Endothelial cell of umbilical vein (primary cell): Measurements from ENCODE around the gene PLPPR3. TPM values are rescaled to one million over a fixed set of nuclear protein-coding genes. Genes with fewer than 3 reads are reported as not detected.

ENCODE experiments used
- BruUV-seq: library from RNA; stranded (reverse); fragments of 400-500 nt; replicated peaks from 2 replicates; lab custom pipeline; 2021; lab: Mats Ljungman, UMichigan
- CTCF ChIA-PET: fragments of 300-600, 350-600 bp; sonication (Branson Sonifier 250); formaldehyde crosslinking; loops from one replicate; lab custom pipeline; 2021; ENCODE audit warnings: antibody characterized with exemption, inconsistent platforms; lab: Charles Lee
- POLR2A ChIA-PET: fragments of 300-600, 350-600 bp; sonication (Branson Sonifier 250); formaldehyde crosslinking; loops from one replicate; lab custom pipeline; 2021; ENCODE audit warnings: antibody characterized with exemption, inconsistent platforms; lab: Charles Lee
- DNase-seq: peaks from one replicate; pipeline ENCODE4 v3.0.0-alpha.2; 2011; ENCODE audit warnings: low read depth, low spot score
- FAIRE-seq: peaks from 2 replicates; lab custom pipeline; 2011; peaks lifted over from hg19 to GRCh38; lab: Jason Lieb, UNC
- H2AFZ ChIP-seq: 2 replicates; pipeline ENCODE4 v1.6.0; 2012; ENCODE audit warnings: low read depth, low read length, control low read depth, inconsistent platforms
- H3K27ac ChIP-seq: 2 replicates; pipeline ENCODE4 v1.5.1; 2011; ENCODE audit warnings: low read depth, mild to moderate bottlenecking, control low read depth, low read length, moderate library complexity; ENCODE audit not compliant: insufficient read depth
- H3K27me3 ChIP-seq, 2 experiments: 2 replicates each; pipeline versions ENCODE4 v1.6.0 to v1.6.1; 2011; ENCODE audit warnings: low read length in 2 of 2, mixed read lengths in 1 of 2; ENCODE audit not compliant: control insufficient read depth in 2 of 2, insufficient read depth in 2 of 2
- H3K36me3 ChIP-seq, 2 experiments: 2 replicates in 1 of 2; 3 replicates in 1 of 2; pipeline ENCODE4 v1.5.1; 2011; ENCODE audit warnings: low read length in 2 of 2, mild to moderate bottlenecking in 1 of 2, moderate library complexity in 1 of 2; ENCODE audit not compliant: control insufficient read depth in 2 of 2, insufficient read depth in 2 of 2; ENCODE audit errors: extremely low read depth in 1 of 2
- H3K4me1 ChIP-seq: 3 replicates; pipeline ENCODE4 v1.5.1; 2011; ENCODE audit warnings: mild to moderate bottlenecking, low read length; ENCODE audit not compliant: control insufficient read depth, insufficient read depth; ENCODE audit errors: extremely low read depth
- H3K4me2 ChIP-seq: 2 replicates; pipeline ENCODE4 v1.6.1; 2011; ENCODE audit warnings: low read length, control low read depth, mixed read lengths; ENCODE audit not compliant: insufficient read depth
- H3K4me3 ChIP-seq, 3 experiments: fragments of 200-600 bp in 1 of 3; sonication (generic), shearing (Covaris generic) in 1 of 3; replicated peaks in 1 of 3; 2 replicates each; pipeline ENCODE4 v1.5.1; 2011 to 2016; ENCODE audit warnings: control low read depth in 3 of 3, low read length in 3 of 3, mild to moderate bottlenecking in 2 of 3, inconsistent platforms in 1 of 3, low read depth in 1 of 3, moderate library complexity in 1 of 3; ENCODE audit not compliant: insufficient read depth in 1 of 3
- H3K79me2 ChIP-seq: 2 replicates; pipeline ENCODE4 v1.6.0; 2012; ENCODE audit warnings: low read length, inconsistent platforms; ENCODE audit not compliant: control insufficient read depth, insufficient read depth
- H3K9ac ChIP-seq: replicated peaks from 2 replicates; pipeline ENCODE3; 2011; ENCODE audit warnings: low read length, control low read depth; ENCODE audit not compliant: insufficient read depth; ENCODE audit errors: extremely low read depth
- H3K9me1 ChIP-seq: replicated peaks from 3 replicates; pipeline ENCODE4 v1.6.0; 2011; ENCODE audit warnings: mild to moderate bottlenecking, low read length; ENCODE audit not compliant: control insufficient read depth, insufficient read depth; ENCODE audit errors: extremely low read depth
- H3K9me3 ChIP-seq: replicated peaks from 2 replicates; pipeline ENCODE4 v1.5.1; 2012; ENCODE audit warnings: low read length, inconsistent platforms; ENCODE audit not compliant: control insufficient read depth, insufficient read depth
- H4K20me1 ChIP-seq: replicated peaks from 2 replicates; pipeline ENCODE3; 2011; ENCODE audit warnings: mild to moderate bottlenecking, low read length; ENCODE audit not compliant: control insufficient read depth, insufficient read depth; ENCODE audit errors: extremely low read depth
- EZH2 ChIP-seq: IDR thresholded peaks from 2 replicates; pipeline ENCODE4 v1.6.1; 2012; ENCODE audit warnings: borderline replicate concordance, low read depth, mild to moderate bottlenecking, moderate library complexity, low read length, inconsistent platforms; ENCODE audit not compliant: severe bottlenecking
- FOS ChIP-seq: IDR thresholded peaks from 2 replicates; pipeline ENCODE4 v1.6.1; 2011; ENCODE audit warnings: mild to moderate bottlenecking, low read length, moderate library complexity, borderline replicate concordance; ENCODE audit not compliant: insufficient read depth
- GATA2 ChIP-seq: IDR thresholded peaks from 2 replicates; pipeline ENCODE4 v1.7.0; 2011; ENCODE audit warnings: low read depth, mild to moderate bottlenecking, moderate library complexity, mixed read lengths, low read length; ENCODE audit not compliant: insufficient read length, insufficient read depth
- JUN ChIP-seq: IDR thresholded peaks from 2 replicates; pipeline ENCODE4 v1.6.1; 2011; ENCODE audit warnings: borderline replicate concordance, low read depth; ENCODE audit not compliant: insufficient read length, insufficient read depth
- MAX ChIP-seq: IDR thresholded peaks from 2 replicates; pipeline ENCODE4 v1.6.1; 2011; ENCODE audit not compliant: insufficient read depth, insufficient read length
- MYC ChIP-seq: IDR thresholded peaks from one replicate; pipeline ENCODE4 v1.6.1; 2011; ENCODE audit warnings: mild to moderate bottlenecking, low read depth, low read length
- POLR2A ChIP-seq: IDR thresholded peaks from 2 replicates; pipeline ENCODE4 v1.6.1; 2012; ENCODE audit warnings: low read depth, mild to moderate bottlenecking, control low read depth, low read length
- POLR2AphosphoS5 ChIP-seq: IDR thresholded peaks from 2 replicates; pipeline ENCODE4 v1.6.1; 2012; ENCODE audit warnings: low read depth, mild to moderate bottlenecking, control low read depth, low read length, moderate library complexity; ENCODE audit not compliant: insufficient read depth
- dilution Hi-C: fragments of 300-500 bp; cut with MboI; formaldehyde crosslinking; loops from one replicate; pipeline ENCODE4 v1.15.0; 2019; ENCODE audit warnings: low sequenced_read_pairs; ENCODE audit not compliant: extremely low pct_ligation_motif_present
- intact Hi-C: fragments of 100-400 bp; cut with micrococcal nuclease; formaldehyde crosslinking; loops from one replicate; pipeline ENCODE4 v1.10.0; 2022
- polyA plus RNA-seq, 4 experiments: library from polyadenylated mRNA; depleted of rRNA in 3 of 4; stranded (reverse) in 3 of 4; unstranded in 1 of 4; fragments of >200 nt; gene quantifications; 2 replicates each; pipeline versions ENCODE4 v1.2.1 to v1.2.3, GENCODE V29; 2011 to 2012; ENCODE audit warnings: missing spikeins in 1 of 4
- total RNA-seq: library from RNA; stranded (reverse); gene quantifications from 2 replicates; pipeline ENCODE4 v1.2.3, GENCODE V29; 2021
- TF ChIP-seq, protein P1 (sequence below), 2 donors: IDR thresholded peaks; 1 replicate in 1 of 2; 2 replicates in 1 of 2; pipeline ENCODE4 v1.5.1; 2011; ENCODE audit warnings: low read length in 2 of 2, mild to moderate bottlenecking in 2 of 2, moderate library complexity in 2 of 2, control low read depth in 1 of 2, inconsistent platforms in 1 of 2, low read depth in 1 of 2; ENCODE audit not compliant: insufficient read depth in 1 of 2; ENCODE audit errors: extremely low read depth in 1 of 2

The PLPPR3 gene
- total and polyA plus RNA-seq, 2 donors (not counting 3 experiments of a cell fraction or from before 2014, with no cell fraction given): 1.1 to 1.2 TPM

DNA sequence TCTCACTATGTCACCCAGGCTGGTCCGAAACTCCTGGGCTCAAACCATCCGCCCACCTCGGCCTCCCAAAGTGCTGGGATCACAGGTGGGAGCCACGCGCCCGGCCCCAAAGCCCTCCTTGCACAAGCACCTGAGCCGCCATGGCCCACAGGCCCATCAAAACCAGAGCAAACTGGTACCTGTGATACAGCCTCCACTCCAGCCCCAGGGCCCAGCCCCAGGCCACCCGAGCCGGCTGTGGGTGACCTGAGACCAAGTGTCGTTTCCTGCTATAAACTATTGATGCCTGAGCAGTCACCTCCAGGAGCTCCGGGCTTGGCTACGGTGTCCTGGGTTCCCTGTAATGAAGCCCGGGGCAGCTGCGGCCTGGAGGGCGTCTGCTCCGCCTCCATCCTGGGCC is 34.2 kb downstream of the PLPPR3 start:
- FAIRE-seq: no peak
- Histone ChIP-seq H3K4me1 (peaks cover 45% of the 10 kb centered on the region), H3K4me3 (no peak overlapping the region), H3K27me3 (no peaks in the 10 kb centered on the region), H3K79me2 (peaks cover 5% of the 10 kb centered on the region), H3K27ac (no peak overlapping the region), H3K4me2 (no peak overlapping the region), H3K9ac (no peak overlapping the region), H3K36me3 (no peaks in the 10 kb centered on the region), H4K20me1 (no peaks in the 10 kb centered on the region), H3K9me3 (no peaks in the 10 kb centered on the region), H2AFZ (no peak overlapping the region), H3K9me1 (no peaks in the 10 kb centered on the region)
- BruUV-seq: no TSS peak
- ChIA-PET POLR2A (no interaction called here), CTCF (no interaction called here)
- intact Hi-C loops: no loop called here
- no peak for TF ChIP-seq GATA2
- no peak for TF ChIP-seq MAX
- TF ChIP-seq JUN: no peak
- TF ChIP-seq FOS: no peak
- no peak for TF ChIP-seq MYC
- TF ChIP-seq, protein P1, sequence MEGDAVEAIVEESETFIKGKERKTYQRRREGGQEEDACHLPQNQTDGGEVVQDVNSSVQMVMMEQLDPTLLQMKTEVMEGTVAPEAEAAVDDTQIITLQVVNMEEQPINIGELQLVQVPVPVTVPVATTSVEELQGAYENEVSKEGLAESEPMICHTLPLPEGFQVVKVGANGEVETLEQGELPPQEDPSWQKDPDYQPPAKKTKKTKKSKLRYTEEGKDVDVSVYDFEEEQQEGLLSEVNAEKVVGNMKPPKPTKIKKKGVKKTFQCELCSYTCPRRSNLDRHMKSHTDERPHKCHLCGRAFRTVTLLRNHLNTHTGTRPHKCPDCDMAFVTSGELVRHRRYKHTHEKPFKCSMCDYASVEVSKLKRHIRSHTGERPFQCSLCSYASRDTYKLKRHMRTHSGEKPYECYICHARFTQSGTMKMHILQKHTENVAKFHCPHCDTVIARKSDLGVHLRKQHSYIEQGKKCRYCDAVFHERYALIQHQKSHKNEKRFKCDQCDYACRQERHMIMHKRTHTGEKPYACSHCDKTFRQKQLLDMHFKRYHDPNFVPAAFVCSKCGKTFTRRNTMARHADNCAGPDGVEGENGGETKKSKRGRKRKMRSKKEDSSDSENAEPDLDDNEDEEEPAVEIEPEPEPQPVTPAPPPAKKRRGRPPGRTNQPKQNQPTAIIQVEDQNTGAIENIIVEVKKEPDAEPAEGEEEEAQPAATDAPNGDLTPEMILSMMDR (IDR thresholded peaks at IDR 0.05; ENCODE audit: extremely low read depth in 1 of 2, insufficient read depth in 1 of 2, low read depth in 1 of 2, low read length in 2 of 2): no peak
- TF ChIP-seq EZH2: no peak
- TF ChIP-seq POLR2AphosphoS5: no peak
- no peak for TF ChIP-seq POLR2A
- dilution Hi-C loops: no loop called here
- no peak for DNase-seq
